Fibroblast of lung (primary cell): ENCODE measurements around the gene CEP128. TPM values are rescaled to one million over a fixed set of nuclear protein-coding genes. Genes with fewer than 3 reads are reported as not detected.

Source experiments
- DNase-seq, 2 donors: peaks; one replicate each; pipeline versions ENCODE4 v3.0.0 to v3.0.0-alpha.2; 2010; ENCODE audit warnings: low read depth in 2 of 2
- H2AFZ ChIP-seq: 2 replicates; pipeline ENCODE4 v1.5.1; 2012; ENCODE audit warnings: low read length, control low read depth, inconsistent platforms
- H3K27ac ChIP-seq: 2 replicates; pipeline ENCODE4 v1.5.1; 2011; ENCODE audit warnings: low read length, control low read depth; ENCODE audit not compliant: insufficient read depth
- H3K27me3 ChIP-seq: 2 replicates; pipeline ENCODE4 v1.5.1; 2011; ENCODE audit warnings: mild to moderate bottlenecking, low read length; ENCODE audit not compliant: control insufficient read depth, insufficient read depth
- H3K36me3 ChIP-seq: 2 replicates; pipeline ENCODE4 v1.5.1; 2011; ENCODE audit warnings: low read length; ENCODE audit not compliant: control insufficient read depth, insufficient read depth
- H3K4me1 ChIP-seq: 2 replicates; pipeline ENCODE4 v1.5.1; 2011; ENCODE audit warnings: low read length; ENCODE audit not compliant: control insufficient read depth, insufficient read depth; ENCODE audit errors: extremely low read depth
- H3K4me2 ChIP-seq: 2 replicates; pipeline ENCODE4 v1.5.1; 2011; ENCODE audit warnings: low read length, control low read depth; ENCODE audit not compliant: insufficient read depth; ENCODE audit errors: extremely low read depth
- H3K4me3 ChIP-seq, 4 experiments: fragments of 200-600 bp in 1 of 4; sonication (generic) in 1 of 4; replicated peaks in 1 of 4; 2 replicates each; pipeline ENCODE4 v1.5.1; 2011 to 2016; ENCODE audit warnings: low read length in 4 of 4, low read depth in 3 of 4, mild to moderate bottlenecking in 3 of 4, control low read depth in 2 of 4, inconsistent platforms in 1 of 4, mixed read lengths in 1 of 4; ENCODE audit not compliant: insufficient read depth in 1 of 4; ENCODE audit errors: control extremely low read depth in 1 of 4
- H3K79me2 ChIP-seq: 2 replicates; pipeline ENCODE4 v1.5.1; 2012; ENCODE audit warnings: mild to moderate bottlenecking, low read length, inconsistent platforms; ENCODE audit not compliant: control insufficient read depth, insufficient read depth
- H3K9ac ChIP-seq: 2 replicates; pipeline ENCODE4 v1.5.1; 2011; ENCODE audit warnings: mild to moderate bottlenecking, low read length, control low read depth; ENCODE audit not compliant: insufficient read depth
- H3K9me3 ChIP-seq: 2 replicates; pipeline ENCODE4 v1.5.1; 2012; ENCODE audit warnings: low read depth, low read length; ENCODE audit not compliant: control insufficient read depth, insufficient read depth
- H4K20me1 ChIP-seq: 2 replicates; pipeline ENCODE4 v1.5.1; 2011; ENCODE audit warnings: low read length; ENCODE audit not compliant: control insufficient read depth, insufficient read depth; ENCODE audit errors: extremely low read depth
- EZH2 ChIP-seq: IDR thresholded peaks from 2 replicates; pipeline ENCODE4 v1.5.1; 2012; ENCODE audit warnings: low read length, control low read depth, mild to moderate bottlenecking; ENCODE audit errors: missing control alignments
- polyA plus RNA-seq, 2 donors: library from polyadenylated mRNA; depleted of rRNA in 1 of 2; stranded (reverse) in 1 of 2; unstranded in 1 of 2; fragments of >200 nt; gene quantifications; 2 replicates each; pipeline ENCODE4 v1.2.1, GENCODE V29; 2011 to 2012; ENCODE audit warnings: missing spikeins in 1 of 2
- total RNA-seq: library from RNA; depleted of rRNA; stranded (reverse); fragments of >200 nt; gene quantifications from 2 replicates; pipeline ENCODE4 v1.2.1, GENCODE V29; 2014
- TF ChIP-seq, protein P1 (sequence below), 2 donors: IDR thresholded peaks in 1 of 2; conservative IDR thresholded peaks in 1 of 2; 1 replicate in 1 of 2; 2 replicates in 1 of 2; pipeline ENCODE4 v1.5.1; 2011 to 2012; ENCODE audit warnings: low read length in 2 of 2, control low read depth in 1 of 2, inconsistent platforms in 1 of 2, low read depth in 1 of 2, mild to moderate bottlenecking in 1 of 2

CEP128 gene
- total and polyA plus RNA-seq, 2 donors (not counting 1 experiment from before 2014, with no cell fraction given): 1.3 to 7.8 TPM

DNA sequence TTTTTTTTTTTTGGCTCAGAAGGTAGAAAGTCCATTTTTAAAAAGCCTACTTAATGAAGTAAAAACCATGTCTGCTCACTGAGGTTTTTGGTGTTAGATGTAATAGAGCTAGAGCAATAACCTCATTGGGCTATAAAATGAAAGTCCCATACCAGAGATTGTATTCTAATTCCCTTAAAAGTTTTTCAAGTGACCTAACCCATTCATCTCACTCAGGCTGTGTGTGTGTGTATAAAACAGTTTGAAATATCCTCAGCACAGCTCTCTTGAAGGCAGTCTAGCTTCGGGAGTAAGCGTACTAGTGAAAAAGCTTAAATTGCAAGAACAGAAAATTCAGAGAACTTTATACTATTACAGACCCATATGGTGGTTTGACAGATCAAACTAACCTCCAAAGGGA, 313.8 kb downstream of the CEP128 start:
- H3K79me2 ChIP-seq: no peaks in the 10 kb centered on the region
- peak in 1 of 2 donors; percentile 46 for DNase-seq
- H3K9ac ChIP-seq: no peak overlapping the region
- H3K4me1 ChIP-seq: no peaks in the 10 kb centered on the region
- no peaks in the 10 kb centered on the region for H4K20me1 ChIP-seq
- no peaks in the 10 kb centered on the region for H3K27me3 ChIP-seq
- no peak overlapping the region for H3K4me3 ChIP-seq
- no peak overlapping the region for H3K27ac ChIP-seq
- H3K4me2 ChIP-seq: no peak overlapping the region
- TF ChIP-seq EZH2: no peak
- TF ChIP-seq, protein P1, sequence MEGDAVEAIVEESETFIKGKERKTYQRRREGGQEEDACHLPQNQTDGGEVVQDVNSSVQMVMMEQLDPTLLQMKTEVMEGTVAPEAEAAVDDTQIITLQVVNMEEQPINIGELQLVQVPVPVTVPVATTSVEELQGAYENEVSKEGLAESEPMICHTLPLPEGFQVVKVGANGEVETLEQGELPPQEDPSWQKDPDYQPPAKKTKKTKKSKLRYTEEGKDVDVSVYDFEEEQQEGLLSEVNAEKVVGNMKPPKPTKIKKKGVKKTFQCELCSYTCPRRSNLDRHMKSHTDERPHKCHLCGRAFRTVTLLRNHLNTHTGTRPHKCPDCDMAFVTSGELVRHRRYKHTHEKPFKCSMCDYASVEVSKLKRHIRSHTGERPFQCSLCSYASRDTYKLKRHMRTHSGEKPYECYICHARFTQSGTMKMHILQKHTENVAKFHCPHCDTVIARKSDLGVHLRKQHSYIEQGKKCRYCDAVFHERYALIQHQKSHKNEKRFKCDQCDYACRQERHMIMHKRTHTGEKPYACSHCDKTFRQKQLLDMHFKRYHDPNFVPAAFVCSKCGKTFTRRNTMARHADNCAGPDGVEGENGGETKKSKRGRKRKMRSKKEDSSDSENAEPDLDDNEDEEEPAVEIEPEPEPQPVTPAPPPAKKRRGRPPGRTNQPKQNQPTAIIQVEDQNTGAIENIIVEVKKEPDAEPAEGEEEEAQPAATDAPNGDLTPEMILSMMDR (conservative IDR thresholded peaks at IDR 0.05 in 1 of 2, IDR thresholded peaks at IDR 0.05 in 1 of 2; ENCODE audit: low read depth in 1 of 2, low read length in 2 of 2): no peak
- no peak overlapping the region for H2AFZ ChIP-seq
- H3K36me3 ChIP-seq: no peaks in the 10 kb centered on the region
- H3K9me3 ChIP-seq: no peaks in the 10 kb centered on the region

DNA sequence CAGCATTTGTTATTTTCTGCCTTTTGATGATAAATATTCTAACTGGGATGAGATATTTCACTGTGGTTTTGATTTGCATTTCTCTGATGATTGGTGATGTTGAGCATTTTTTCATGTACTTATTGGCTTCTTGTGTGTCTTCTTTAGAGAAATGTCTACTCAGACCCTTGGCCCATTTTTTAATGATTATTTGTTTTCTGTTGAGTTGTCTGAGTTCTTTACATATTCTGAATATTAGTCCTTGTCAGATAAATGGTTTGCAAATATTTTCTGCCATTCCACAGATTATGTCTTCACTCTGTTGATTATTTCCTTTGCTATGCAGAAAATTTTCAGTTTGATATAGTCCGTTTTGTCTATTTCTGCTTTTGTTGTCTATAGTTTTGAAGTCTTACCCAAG, 317.0 kb downstream of the CEP128 start:
- peak in 1 of 2 donors; percentile 66 for DNase-seq
- Histone ChIP-seq H3K4me2 (no peak overlapping the region), H3K36me3 (no peaks in the 10 kb centered on the region), H3K9ac (no peak overlapping the region), H3K27me3 (no peaks in the 10 kb centered on the region), H4K20me1 (no peaks in the 10 kb centered on the region), H3K27ac (no peak overlapping the region), H3K79me2 (no peaks in the 10 kb centered on the region), H3K9me3 (no peaks in the 10 kb centered on the region), H2AFZ (no peak overlapping the region), H3K4me1 (no peaks in the 10 kb centered on the region), H3K4me3 (no peak overlapping the region)
- TF ChIP-seq, protein P1 (conservative IDR thresholded peaks at IDR 0.05 in 1 of 2, IDR thresholded peaks at IDR 0.05 in 1 of 2; ENCODE audit: low read depth in 1 of 2, low read length in 2 of 2): no peak
- TF ChIP-seq EZH2: no peak

DNA sequence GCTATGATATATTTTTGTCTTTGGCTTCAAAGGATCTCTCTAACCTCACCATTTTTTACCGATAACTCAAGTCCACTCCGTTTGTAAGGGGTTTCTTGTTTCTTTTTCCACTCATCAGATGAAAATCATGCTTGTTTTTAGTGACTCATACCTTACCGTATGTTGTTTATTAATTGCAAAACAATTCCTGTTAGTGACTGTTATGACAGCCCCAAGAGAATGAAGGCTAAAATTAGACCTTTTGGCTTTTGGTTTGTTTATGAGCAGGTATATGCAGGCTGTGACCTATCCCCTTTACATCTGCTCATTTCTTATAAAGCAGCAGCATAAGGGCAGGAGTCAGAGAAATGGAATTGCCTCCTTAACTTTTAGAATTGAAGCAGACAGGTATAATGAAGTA, 319.8 kb downstream of the CEP128 start:
- H3K4me1 ChIP-seq: peaks cover 2% of the 10 kb centered on the region
- peak; percentile 84 to 88 for DNase-seq
- no peaks in the 10 kb centered on the region for H3K79me2 ChIP-seq
- H3K27ac ChIP-seq: peak overlapping the region; percentile 31
- no peak overlapping the region for H3K4me3 ChIP-seq
- no peak overlapping the region for H3K4me2 ChIP-seq
- H3K9ac ChIP-seq: no peak overlapping the region
- H4K20me1 ChIP-seq: no peaks in the 10 kb centered on the region
- H3K36me3 ChIP-seq: no peaks in the 10 kb centered on the region
- TF ChIP-seq EZH2: no peak
- TF ChIP-seq, protein P1 (conservative IDR thresholded peaks at IDR 0.05 in 1 of 2, IDR thresholded peaks at IDR 0.05 in 1 of 2; ENCODE audit: low read depth in 1 of 2, low read length in 2 of 2): no peak
- no peaks in the 10 kb centered on the region for H3K27me3 ChIP-seq
- H3K9me3 ChIP-seq: no peaks in the 10 kb centered on the region
- no peak overlapping the region for H2AFZ ChIP-seq
